Neural progenitor cell (in vitro differentiated cells): ENCODE measurements around the gene MAP2. TPM values are rescaled to one million over a fixed set of nuclear protein-coding genes. Genes with fewer than 3 reads are reported as not detected.

Experiments used
- DNase-seq: peaks from one replicate; pipeline ENCODE4 v3.0.0-alpha.2; 2016; ENCODE audit warnings: low spot score
- H2AFZ ChIP-seq: fragments of 200-600 bp; sonication (generic); replicated peaks from 2 replicates; pipeline ENCODE4 v1.6.1; 2016; ENCODE audit warnings: antibody characterized with exemption
- H3F3A ChIP-seq: fragments of 200-600 bp; sonication (generic); 2 replicates; pipeline ENCODE4 v1.6.1; 2016; ENCODE audit warnings: antibody characterized with exemption, low read depth
- H3K27ac ChIP-seq: fragments of 200-600 bp; sonication (generic); 2 replicates; pipeline ENCODE4 v1.5.1; 2016; ENCODE audit warnings: mild to moderate bottlenecking
- H3K27me3 ChIP-seq: fragments of 200-600 bp; sonication (generic); 2 replicates; pipeline ENCODE4 v1.6.1; 2016; ENCODE audit warnings: mild to moderate bottlenecking, moderate library complexity
- H3K36me3 ChIP-seq: fragments of 200-600 bp; sonication (generic); 2 replicates; pipeline ENCODE4 v1.5.1; 2016
- H3K4me1 ChIP-seq: fragments of 200-600 bp; sonication (generic); 2 replicates; pipeline ENCODE4 v1.6.1; 2016; ENCODE audit warnings: mixed run types
- H3K4me2 ChIP-seq: fragments of 200-600 bp; sonication (generic); 2 replicates; pipeline ENCODE4 v1.6.1; 2016
- H3K4me3 ChIP-seq: fragments of 200-600 bp; sonication (generic); 2 replicates; pipeline ENCODE4 v1.5.1; 2016
- H3K79me2 ChIP-seq: fragments of 200-600 bp; sonication (generic); 2 replicates; pipeline ENCODE4 v1.6.1; 2016; ENCODE audit warnings: low read depth
- H3K9ac ChIP-seq: fragments of 200-600 bp; sonication (generic); 2 replicates; pipeline ENCODE4 v1.6.1; 2016
- H3K9me3 ChIP-seq: fragments of 200-600 bp; sonication (generic); 2 replicates; pipeline ENCODE4 v1.5.1; 2016; ENCODE audit warnings: low read depth
- H4K20me1 ChIP-seq: fragments of 200-600 bp; sonication (generic); 2 replicates; pipeline ENCODE4 v1.6.1; 2016; ENCODE audit warnings: low read depth
- H3K27ac Mint-ChIP-seq: 3 replicates; pipeline ENCODE4 v1.8.0; 2021; ENCODE audit warnings: mixed read lengths
- H3K27me3 Mint-ChIP-seq: 2 replicates; pipeline ENCODE4 v1.8.0; 2022; ENCODE audit warnings: low read depth, mild to moderate bottlenecking, inconsistent platforms, moderate library complexity, mixed read lengths; ENCODE audit not compliant: insufficient read depth
- H3K36me3 Mint-ChIP-seq: 3 replicates; pipeline ENCODE4 v1.8.0; 2021; ENCODE audit warnings: mixed read lengths
- H3K4me1 Mint-ChIP-seq: 3 replicates; pipeline ENCODE4 v1.8.0; 2021; ENCODE audit warnings: mixed read lengths
- H3K4me3 Mint-ChIP-seq: 3 replicates; pipeline ENCODE4 v1.8.0; 2021; ENCODE audit warnings: mild to moderate bottlenecking, moderate library complexity, mixed read lengths
- H3K9me3 Mint-ChIP-seq: 3 replicates; pipeline ENCODE4 v1.8.0; 2020; ENCODE audit warnings: mixed read lengths
- CTCF ChIP-seq: fragments of 200-600 bp; sonication (generic); IDR thresholded peaks from 2 replicates; pipeline ENCODE4 v1.5.1; 2017; ENCODE audit warnings: antibody characterized with exemption, mild to moderate bottlenecking
- EZH2 ChIP-seq: fragments of 200-600 bp; sonication (generic); IDR thresholded peaks from 2 replicates; pipeline ENCODE4 v1.6.1; 2017; ENCODE audit warnings: antibody characterized with exemption, mild to moderate bottlenecking, moderate library complexity
- EZH2phosphoT487 ChIP-seq: fragments of 200-600 bp; sonication (generic); IDR thresholded peaks from 2 replicates; pipeline ENCODE4 v1.6.1; 2017; ENCODE audit warnings: antibody characterized with exemption
- total RNA-seq: library from RNA; depleted of rRNA; stranded (reverse); fragments of >200 nt; gene quantifications from 2 replicates; pipeline ENCODE4 v1.2.3, GENCODE V29; 2015; ENCODE audit warnings: low replicate concordance

The MAP2 gene
- total RNA-seq, 1 donor from 2014 or later = 102 TPM

DNA sequence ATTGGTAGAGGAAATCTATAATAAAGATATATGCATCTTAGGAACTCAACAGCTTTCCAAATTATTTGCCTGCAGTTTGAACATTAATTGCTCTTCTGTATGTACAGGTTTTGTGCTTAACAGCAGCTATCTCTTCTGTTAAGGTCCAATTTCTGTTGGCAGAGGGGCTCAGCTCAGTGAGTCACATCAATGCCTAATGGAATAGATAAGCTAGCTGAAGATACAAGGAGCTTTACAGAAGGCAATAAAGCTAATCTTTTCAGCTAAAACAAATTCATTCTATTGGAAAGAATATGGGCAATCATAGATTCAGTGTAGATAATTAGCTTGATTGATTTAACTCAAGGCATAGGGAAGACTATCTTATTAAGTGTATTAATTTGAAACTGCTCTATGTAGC lies 289.4 kb downstream of the MAP2 start:
- no peak for TF ChIP-seq EZH2
- no peak for TF ChIP-seq EZH2phosphoT487
- TF ChIP-seq CTCF = no peak
- Mint-ChIP-seq H3K36me3 (peaks cover 58% of the 10 kb centered on the region), H3K27me3 (peaks cover 3% of the 10 kb centered on the region), H3K4me1 (no peaks in the 10 kb centered on the region), H3K9me3 (no peaks in the 10 kb centered on the region), H3K27ac (no peak overlapping the region), H3K4me3 (no peak overlapping the region)
- Histone ChIP-seq H3K79me2 (no peaks in the 10 kb centered on the region), H3F3A (no peaks in the 10 kb centered on the region), H3K27me3 (no peaks in the 10 kb centered on the region), H4K20me1 (no peaks in the 10 kb centered on the region), H3K4me3 (no peak overlapping the region), H3K4me2 (no peak overlapping the region), H3K9ac (no peak overlapping the region), H3K27ac (no peak overlapping the region), H3K9me3 (no peaks in the 10 kb centered on the region), H3K4me1 (no peaks in the 10 kb centered on the region), H2AFZ (no peak overlapping the region), H3K36me3 (peaks cover 24% of the 10 kb centered on the region)
- no peak for DNase-seq

DNA sequence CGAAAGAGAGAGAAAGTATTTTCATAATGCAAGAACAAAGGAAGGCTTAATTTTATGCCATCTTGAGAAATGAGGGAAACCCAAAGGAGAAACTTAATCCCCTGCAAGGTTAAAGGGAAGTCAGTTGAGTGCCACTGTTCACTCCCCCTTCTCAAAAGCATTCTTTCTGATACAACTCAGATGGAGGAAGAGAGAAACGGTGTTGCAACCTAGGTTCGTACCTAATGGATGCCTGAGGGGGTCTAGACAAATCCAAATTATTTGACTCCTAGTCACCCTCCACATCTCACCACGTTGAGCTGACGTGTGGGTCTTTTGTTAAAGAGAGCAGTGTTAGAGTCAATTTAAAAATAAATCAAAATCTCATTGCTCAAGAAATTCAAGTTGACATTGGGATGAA lies 295.2 kb downstream of the MAP2 start:
- H3K36me3 Mint-ChIP-seq = peaks cover 58% of the 10 kb centered on the region
- Histone ChIP-seq H3K4me2 (no peak overlapping the region), H3K4me1 (peaks cover 10% of the 10 kb centered on the region), H3F3A (no peaks in the 10 kb centered on the region), H3K27ac (no peak overlapping the region), H3K9ac (no peak overlapping the region), H3K4me3 (no peak overlapping the region), H3K36me3 (peaks cover 4% of the 10 kb centered on the region), H3K9me3 (no peaks in the 10 kb centered on the region), H2AFZ (no peak overlapping the region), H3K27me3 (no peaks in the 10 kb centered on the region), H4K20me1 (no peaks in the 10 kb centered on the region), H3K79me2 (no peaks in the 10 kb centered on the region)
- H3K27ac Mint-ChIP-seq = no peak overlapping the region
- H3K9me3 Mint-ChIP-seq = no peaks in the 10 kb centered on the region
- H3K4me1 Mint-ChIP-seq = no peaks in the 10 kb centered on the region
- H3K27me3 Mint-ChIP-seq = no peaks in the 10 kb centered on the region
- TF ChIP-seq EZH2phosphoT487 = no peak
- no peak for TF ChIP-seq EZH2
- TF ChIP-seq CTCF = no peak
- DNase-seq = no peak
- H3K4me3 Mint-ChIP-seq = no peak overlapping the region

DNA sequence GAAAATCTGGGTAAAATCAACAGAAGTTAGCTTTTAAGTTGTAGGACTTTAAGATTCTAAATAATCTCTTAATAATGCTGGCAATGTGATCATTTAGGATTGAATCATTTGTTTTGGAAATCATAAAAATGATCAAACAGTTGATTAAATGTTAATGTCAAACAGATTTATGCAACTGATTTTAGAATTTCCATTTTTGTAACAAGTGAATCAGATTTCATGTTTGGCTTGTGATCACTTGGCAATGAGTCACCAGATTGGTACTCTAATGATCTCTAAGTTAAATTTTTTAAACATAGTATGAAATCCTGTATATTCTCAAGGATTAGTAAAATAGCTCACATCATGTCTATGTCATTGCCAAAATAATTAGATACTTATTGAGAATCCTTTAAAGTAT lies 297.6 kb downstream of the MAP2 start:
- Histone ChIP-seq H3K27me3 (no peaks in the 10 kb centered on the region), H2AFZ (no peak overlapping the region), H3K4me2 (no peak overlapping the region), H3K4me3 (no peak overlapping the region), H3F3A (no peaks in the 10 kb centered on the region), H3K27ac (no peak overlapping the region), H4K20me1 (no peaks in the 10 kb centered on the region), H3K36me3 (peaks cover 8% of the 10 kb centered on the region), H3K9me3 (no peaks in the 10 kb centered on the region), H3K79me2 (no peaks in the 10 kb centered on the region), H3K4me1 (peaks cover 10% of the 10 kb centered on the region), H3K9ac (no peak overlapping the region)
- H3K27me3 Mint-ChIP-seq = no peaks in the 10 kb centered on the region
- no peaks in the 10 kb centered on the region for H3K9me3 Mint-ChIP-seq
- no peak overlapping the region for H3K4me3 Mint-ChIP-seq
- DNase-seq = no peak
- H3K27ac Mint-ChIP-seq = no peak overlapping the region
- TF ChIP-seq EZH2 (no peak), EZH2phosphoT487 (no peak), CTCF (no peak)
- peaks cover 61% of the 10 kb centered on the region for H3K36me3 Mint-ChIP-seq
- H3K4me1 Mint-ChIP-seq = no peaks in the 10 kb centered on the region
